OCI-LY3 (cell line): Measurements from ENCODE around the gene EPB41L5.

ENCODE experiments used
- H2AFZ ChIP-seq: fragments of 200-600, 300-600 bp; shearing (Covaris generic); 2 replicates; pipeline ENCODE4 v1.6.0; 2014; ENCODE audit warnings: antibody characterized with exemption, low read depth, low read length
- H3K27ac ChIP-seq: fragments of 200-600, 300-600 bp; sonication (generic); 2 replicates; pipeline ENCODE4 v1.5.1; 2014; ENCODE audit warnings: mild to moderate bottlenecking, low read length, moderate library complexity, mixed read lengths
- H3K27me3 ChIP-seq: fragments of 200-600, 300-600 bp; sonication (generic); 2 replicates; pipeline ENCODE4 v1.6.1; 2014; ENCODE audit warnings: low read depth, low read length, mixed read lengths
- H3K36me3 ChIP-seq: fragments of 200-600, 300-600 bp; sonication (generic); replicated peaks from 2 replicates; pipeline ENCODE3; 2014; ENCODE audit warnings: low read depth, low read length, mixed read lengths
- H3K4me1 ChIP-seq: fragments of 300-600, 200-600 bp; sonication (generic); 2 replicates; pipeline ENCODE4 v1.6.1; 2014; ENCODE audit warnings: low read length, mixed read lengths
- H3K4me2 ChIP-seq: fragments of 200-600, 300-600 bp; sonication (generic); 2 replicates; pipeline ENCODE4 v1.6.1; 2014; ENCODE audit warnings: low read length, mixed read lengths
- H3K4me3 ChIP-seq: fragments of 300-600, 200-600 bp; sonication (generic); 2 replicates; pipeline ENCODE4 v1.5.1; 2014; ENCODE audit warnings: antibody characterized with exemption, mild to moderate bottlenecking, low read length, moderate library complexity
- H3K79me2 ChIP-seq: fragments of 300-600, 200-600 bp; shearing (Covaris generic); 2 replicates; pipeline ENCODE4 v1.6.1; 2014; ENCODE audit warnings: mild to moderate bottlenecking, low read length, mixed read lengths
- H3K9ac ChIP-seq: fragments of 300-600, 200-600 bp; shearing (Covaris generic); 2 replicates; pipeline ENCODE4 v1.6.0; 2014; ENCODE audit warnings: mild to moderate bottlenecking, low read length, moderate library complexity
- H3K9me3 ChIP-seq: fragments of 200-600, 300-600 bp; shearing (Covaris generic); 2 replicates; pipeline ENCODE4 v1.6.1; 2014; ENCODE audit warnings: low read length, mixed read lengths; ENCODE audit not compliant: insufficient read depth
- H4K20me1 ChIP-seq: fragments of 200-600, 300-600 bp; sonication (generic); 2 replicates; pipeline ENCODE4 v1.6.1; 2016; ENCODE audit warnings: low read length, mixed read lengths; ENCODE audit not compliant: insufficient read depth
- CTCF ChIP-seq: fragments of 200-600, 300-600 bp; sonication (generic); IDR thresholded peaks from 2 replicates; pipeline ENCODE4 v1.5.1; 2014; ENCODE audit warnings: antibody characterized with exemption, low read length, low read depth
- EZH2phosphoT487 ChIP-seq: fragments of 200-600 bp; shearing (Covaris generic); IDR thresholded peaks from 2 replicates; pipeline ENCODE4 v1.6.1; 2018; ENCODE audit warnings: antibody characterized with exemption, mixed run types, low read depth

Gene EPB41L5

GRCh38 chr2:120141300-120142069 is 128.6 kb downstream of the EPB41L5 start:
- Histone ChIP-seq H2AFZ (no peak overlapping the region), H3K36me3 (peaks cover 33% of the 10 kb centered on the region), H4K20me1 (no peaks in the 10 kb centered on the region), H3K9me3 (no peaks in the 10 kb centered on the region), H3K4me1 (no peaks in the 10 kb centered on the region), H3K4me2 (no peak overlapping the region), H3K27me3 (no peaks in the 10 kb centered on the region), H3K27ac (no peak overlapping the region), H3K9ac (no peak overlapping the region), H3K79me2 (no peaks in the 10 kb centered on the region), H3K4me3 (no peak overlapping the region)
- TF ChIP-seq EZH2phosphoT487 (no peak), CTCF (no peak)

GRCh38 chr2:120142528-120143219 is 129.8 kb downstream of the EPB41L5 start:
- Histone ChIP-seq H3K4me2 (no peak overlapping the region), H3K9ac (no peak overlapping the region), H4K20me1 (no peaks in the 10 kb centered on the region), H3K4me3 (no peak overlapping the region), H2AFZ (no peak overlapping the region), H3K9me3 (no peaks in the 10 kb centered on the region), H3K4me1 (no peaks in the 10 kb centered on the region), H3K36me3 (peaks cover 37% of the 10 kb centered on the region), H3K27me3 (no peaks in the 10 kb centered on the region), H3K27ac (no peak overlapping the region), H3K79me2 (no peaks in the 10 kb centered on the region)
- TF ChIP-seq CTCF: no peak
- TF ChIP-seq EZH2phosphoT487: no peak

GRCh38 chr2:120148229-120148628 is 135.4 kb downstream of the EPB41L5 start:
- no peak overlapping the region for H3K4me3 ChIP-seq
- no peak overlapping the region for H2AFZ ChIP-seq
- TF ChIP-seq EZH2phosphoT487 (no peak), CTCF (no peak)
- H3K27ac ChIP-seq: no peak overlapping the region
- H3K9ac ChIP-seq: no peak overlapping the region
- no peaks in the 10 kb centered on the region for H3K79me2 ChIP-seq
- H3K36me3 ChIP-seq: peaks cover 76% of the 10 kb centered on the region
- no peaks in the 10 kb centered on the region for H3K4me1 ChIP-seq
- no peaks in the 10 kb centered on the region for H3K27me3 ChIP-seq
- peaks cover 5% of the 10 kb centered on the region; the same call in 1 of the 2 replicates for H3K9me3 ChIP-seq
- H3K4me2 ChIP-seq: no peak overlapping the region
- H4K20me1 ChIP-seq: no peaks in the 10 kb centered on the region

GRCh38 chr2:120148669-120149068 is 135.8 kb downstream of the EPB41L5 start:
- H3K4me1 ChIP-seq: no peaks in the 10 kb centered on the region
- no peak overlapping the region for H3K27ac ChIP-seq
- no peaks in the 10 kb centered on the region for H3K27me3 ChIP-seq
- H3K36me3 ChIP-seq: peaks cover 78% of the 10 kb centered on the region
- no peak overlapping the region for H3K4me2 ChIP-seq
- no peak overlapping the region for H2AFZ ChIP-seq
- no peak overlapping the region for H3K9ac ChIP-seq
- no peak overlapping the region for H3K4me3 ChIP-seq
- TF ChIP-seq EZH2phosphoT487: no peak
- TF ChIP-seq CTCF: no peak
- no peaks in the 10 kb centered on the region for H4K20me1 ChIP-seq
- H3K79me2 ChIP-seq: no peaks in the 10 kb centered on the region
- peaks cover 5% of the 10 kb centered on the region; the same call in 1 of the 2 replicates for H3K9me3 ChIP-seq
